Left lung (tissue), 14 donors: Measurements from ENCODE around the gene TAF11L11. TPM values are rescaled to one million over a fixed set of nuclear protein-coding genes. Genes with fewer than 3 reads are reported as not detected.
"Not testable (repeated sequence)": the region's sequence is repeated elsewhere in the genome, so short reads cannot be mapped to it uniquely, and the experiment has no call there.

Source experiments
- ATAC-seq: fragments of 200-7000 bp; cut with Tn5 transposase; one replicate; pipeline ENCODE4 v1.9.1; 2020; ENCODE audit warnings: moderate library complexity
- DNase-seq, 4 donors: peaks; one replicate each; pipeline ENCODE4 v3.0.0-alpha.2; 2013 to 2020
- H3K27ac ChIP-seq, 2 donors: fragments of 200-600 bp; sonication (generic) in 1 of 2; one replicate each; pipeline versions ENCODE4 v1.5.0 to v1.8.0; 2020 to 2021
- H3K27me3 ChIP-seq, 2 donors: fragments of 200-600 bp; sonication (generic) in 1 of 2; one replicate each; pipeline versions ENCODE4 v1.5.0 to v1.8.0; 2020 to 2021
- H3K36me3 ChIP-seq, 2 donors: fragments of 200-600 bp; sonication (generic) in 1 of 2; one replicate each; pipeline versions ENCODE4 v1.5.0 to v1.8.0; 2020 to 2021
- H3K4me1 ChIP-seq, 2 donors: fragments of 200-600 bp; one replicate each; pipeline ENCODE4 v1.8.0; 2021
- H3K4me3 ChIP-seq, 2 donors: fragments of 200-600 bp; sonication (generic) in 1 of 2; one replicate each; pipeline versions ENCODE4 v1.5.0 to v1.8.0; 2020 to 2021; ENCODE audit warnings: mild to moderate bottlenecking in 1 of 2
- H3K9me3 ChIP-seq, 2 donors: fragments of 200-600 bp; sonication (generic) in 1 of 2; one replicate each; pipeline versions ENCODE4 v1.5.0 to v1.8.0; 2020 to 2021
- intact Hi-C, 2 donors: fragments of 100-400 bp; cut with DNase I; formaldehyde crosslinking; loops; one replicate each; pipeline versions ENCODE4 v1.11.2 to v1.14.2; 2022
- long read RNA-seq, 12 donors: library from polyadenylated mRNA in 2 of 12; unstranded in 2 of 12; transcript quantifications; one replicate each; pipeline ENCODE4 v2.0.0 and lab custom pipeline, GENCODE V29; 2019 to 2026
- polyA plus RNA-seq, 6 donors: library from polyadenylated mRNA; unstranded; fragments of 120-200 nt; gene quantifications; one replicate each; pipeline ENCODE4 v1.2.1, GENCODE V29; 2013; ENCODE audit not compliant: insufficient read length in 6 of 6
- total RNA-seq, 2 donors: library from RNA; stranded (reverse); fragmentation: NEBNext Ultra II Directional; extraction: Animal tissue kit (Norgen Biotek cat#: 25700); gene quantifications; one replicate each; pipeline ENCODE4 v1.2.1, GENCODE V29; 2021
- TF ChIP-seq, protein P1 (sequence below), 2 donors: fragments of 200-600 bp; sonication (generic) in 1 of 2; IDR thresholded peaks; one replicate each; pipeline versions ENCODE4 v1.5.0 to v1.8.0; 2021; ENCODE audit warnings: antibody characterized with exemption in 2 of 2
- donor health status: DM: no; HTN: yes; CAD: no.
- donor health status: DM: no; HTN: no; CAD: no.

Gene TAF11L11
- total RNA-seq = not detected
- polyA plus RNA-seq = not detected
- long read RNA-seq, donor 1 = 0 reads
- long read RNA-seq, donor 2 = 0 reads
- long read RNA-seq, donor 3 = 0 reads
- long read RNA-seq, donor 4 = 0 reads
- long read RNA-seq, donor 5 = 0 reads
- long read RNA-seq, donor 6 = 0 reads
- long read RNA-seq, donor 7 = 0 reads
- long read RNA-seq, donor 8 = 0 reads
- long read RNA-seq, donor 9 = 0 reads
- long read RNA-seq, donor 10 = 0 reads
- long read RNA-seq, donor 11 = 0 reads
- long read RNA-seq, donor 12 = 0 reads

- H3K4me1 ChIP-seq, DNase-seq, intact Hi-C loops, H3K27ac ChIP-seq, H3K9me3 ChIP-seq, ATAC-seq, H3K36me3 ChIP-seq, H3K4me3 ChIP-seq, H3K27me3 ChIP-seq: not testable (repeated sequence)
Measured at GRCh38 chr5:17603880-17604279, at the start of gene TAF11L11. TSS of gene TAF11L11 (plus strand) at chr5:17604183.

DNA sequence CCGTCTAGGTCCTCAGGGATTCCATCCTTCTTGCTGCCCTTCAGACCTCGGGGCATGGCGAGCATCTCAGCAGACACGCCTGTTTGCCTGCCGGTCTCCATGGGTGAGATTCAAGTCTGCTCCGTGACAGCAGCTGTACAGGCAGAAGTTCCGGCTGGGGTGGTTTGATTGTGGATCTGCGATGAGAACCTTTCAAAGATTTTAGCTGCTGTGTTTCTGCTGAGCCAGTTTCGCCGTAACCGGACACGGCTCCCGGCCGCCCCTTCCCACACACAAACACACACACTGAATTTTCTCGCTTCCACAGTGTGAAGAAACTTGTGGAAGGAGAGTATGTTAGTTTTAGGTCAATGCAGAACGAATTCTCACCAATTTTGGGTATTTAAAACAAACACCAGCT lies 18.3 kb upstream of the TAF11L11 start, which contains the start of gene TAF11L7:
Gene TAF11L7, minus strand, starts transcription at position 101 of the 400 bp plus-strand sequence.
- DNase-seq, H3K9me3 ChIP-seq, H3K27me3 ChIP-seq, H3K27ac ChIP-seq, ATAC-seq, intact Hi-C loops, H3K4me3 ChIP-seq, H3K36me3 ChIP-seq, H3K4me1 ChIP-seq: not testable (repeated sequence)

DNA sequence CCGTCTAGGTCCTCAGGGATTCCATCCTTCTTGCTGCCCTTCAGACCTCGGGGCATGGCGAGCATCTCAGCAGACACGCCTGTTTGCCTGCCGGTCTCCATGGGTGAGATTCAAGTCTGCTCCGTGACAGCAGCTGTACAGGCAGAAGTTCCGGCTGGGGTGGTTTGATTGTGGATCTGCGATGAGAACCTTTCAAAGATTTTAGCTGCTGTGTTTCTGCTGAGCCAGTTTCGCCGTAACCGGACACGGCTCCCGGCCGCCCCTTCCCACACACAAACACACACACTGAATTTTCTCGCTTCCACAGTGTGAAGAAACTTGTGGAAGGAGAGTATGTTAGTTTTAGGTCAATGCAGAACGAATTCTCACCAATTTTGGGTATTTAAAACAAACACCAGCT lies 13.1 kb upstream of the TAF11L11 start, which contains the start of gene TAF11L8:
Gene TAF11L8, minus strand, starts transcription at position 101 of the 400 bp plus-strand sequence.
- H3K9me3 ChIP-seq, H3K27ac ChIP-seq, H3K4me3 ChIP-seq, DNase-seq, H3K4me1 ChIP-seq, intact Hi-C loops, H3K36me3 ChIP-seq, H3K27me3 ChIP-seq, ATAC-seq: not testable (repeated sequence)

DNA sequence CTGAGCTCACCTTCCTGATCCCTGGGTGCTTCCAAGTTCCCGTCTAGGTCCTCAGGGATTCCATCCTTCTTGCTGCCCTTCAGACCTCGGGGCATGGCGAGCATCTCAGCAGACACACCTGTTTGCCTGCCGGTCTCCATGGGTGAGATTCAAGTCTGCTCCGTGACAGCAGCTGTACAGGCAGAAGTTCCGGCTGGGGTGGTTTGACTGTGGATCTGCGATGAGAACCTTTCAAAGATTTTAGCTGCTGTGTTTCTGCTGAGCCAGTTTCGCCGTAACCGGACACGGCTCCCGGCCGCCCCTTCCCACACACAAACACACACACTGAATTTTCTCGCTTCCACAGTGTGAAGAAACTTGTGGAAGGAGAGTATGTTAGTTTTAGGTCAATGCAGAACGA lies 9.7 kb upstream of the TAF11L11 start, which contains the start of gene TAF11L9:
Gene TAF11L9, minus strand, starts transcription at position 140 of the 400 bp plus-strand sequence.
- H3K27ac ChIP-seq, ATAC-seq, H3K36me3 ChIP-seq, H3K9me3 ChIP-seq, H3K27me3 ChIP-seq, intact Hi-C loops, H3K4me1 ChIP-seq, H3K4me3 ChIP-seq: not testable (repeated sequence)
- DNase-seq = peak in 1 of 4 donors; percentile 47

DNA sequence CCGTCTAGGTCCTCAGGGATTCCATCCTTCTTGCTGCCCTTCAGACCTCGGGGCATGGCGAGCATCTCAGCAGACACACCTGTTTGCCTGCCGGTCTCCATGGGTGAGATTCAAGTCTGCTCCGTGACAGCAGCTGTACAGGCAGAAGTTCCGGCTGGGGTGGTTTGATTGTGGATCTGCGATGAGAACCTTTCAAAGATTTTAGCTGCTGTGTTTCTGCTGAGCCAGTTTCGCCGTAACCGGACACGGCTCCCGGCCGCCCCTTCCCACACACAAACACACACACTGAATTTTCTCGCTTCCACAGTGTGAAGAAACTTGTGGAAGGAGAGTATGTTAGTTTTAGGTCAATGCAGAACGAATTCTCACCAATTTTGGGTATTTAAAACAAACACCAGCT lies 6.3 kb upstream of the TAF11L11 start, which contains the start of gene TAF11L10:
Gene TAF11L10, minus strand, starts transcription at position 101 of the 400 bp plus-strand sequence.
- H3K36me3 ChIP-seq, H3K27me3 ChIP-seq, H3K4me1 ChIP-seq, ATAC-seq, intact Hi-C loops, DNase-seq, H3K27ac ChIP-seq, H3K9me3 ChIP-seq, H3K4me3 ChIP-seq: not testable (repeated sequence)

DNA sequence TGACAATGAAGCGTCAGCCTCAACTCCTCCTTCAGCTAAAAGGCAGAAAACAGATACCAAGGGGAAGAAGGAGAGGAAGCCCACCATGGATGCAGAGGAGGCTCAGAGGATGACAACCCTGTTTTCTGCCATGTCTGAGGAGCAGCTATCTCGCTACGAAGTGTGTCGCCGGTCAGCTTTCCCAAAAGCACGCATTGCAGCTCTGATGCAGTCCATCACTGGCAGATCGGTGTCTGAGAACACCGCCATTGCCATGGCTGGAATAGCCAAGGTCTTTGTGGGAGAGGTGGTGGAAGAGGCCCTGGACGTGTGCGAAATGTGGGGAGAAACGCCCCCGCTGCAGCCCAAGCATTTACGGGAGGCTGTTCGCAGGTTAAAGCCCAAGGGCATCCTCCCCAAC lies 968 bp downstream of the TAF11L11 start:
- Histone ChIP-seq H3K36me3 (no peaks in the 10 kb centered on the region), H3K27me3 (no peaks in the 10 kb centered on the region), H3K27ac (no peak overlapping the region), H3K4me3 (no peak overlapping the region), H3K9me3 (no peaks in the 10 kb centered on the region), H3K4me1 (no peaks in the 10 kb centered on the region)
- DNase-seq = no peak
- intact Hi-C loops = no loop called here
- ATAC-seq = no peak
- TF ChIP-seq, protein P1, sequence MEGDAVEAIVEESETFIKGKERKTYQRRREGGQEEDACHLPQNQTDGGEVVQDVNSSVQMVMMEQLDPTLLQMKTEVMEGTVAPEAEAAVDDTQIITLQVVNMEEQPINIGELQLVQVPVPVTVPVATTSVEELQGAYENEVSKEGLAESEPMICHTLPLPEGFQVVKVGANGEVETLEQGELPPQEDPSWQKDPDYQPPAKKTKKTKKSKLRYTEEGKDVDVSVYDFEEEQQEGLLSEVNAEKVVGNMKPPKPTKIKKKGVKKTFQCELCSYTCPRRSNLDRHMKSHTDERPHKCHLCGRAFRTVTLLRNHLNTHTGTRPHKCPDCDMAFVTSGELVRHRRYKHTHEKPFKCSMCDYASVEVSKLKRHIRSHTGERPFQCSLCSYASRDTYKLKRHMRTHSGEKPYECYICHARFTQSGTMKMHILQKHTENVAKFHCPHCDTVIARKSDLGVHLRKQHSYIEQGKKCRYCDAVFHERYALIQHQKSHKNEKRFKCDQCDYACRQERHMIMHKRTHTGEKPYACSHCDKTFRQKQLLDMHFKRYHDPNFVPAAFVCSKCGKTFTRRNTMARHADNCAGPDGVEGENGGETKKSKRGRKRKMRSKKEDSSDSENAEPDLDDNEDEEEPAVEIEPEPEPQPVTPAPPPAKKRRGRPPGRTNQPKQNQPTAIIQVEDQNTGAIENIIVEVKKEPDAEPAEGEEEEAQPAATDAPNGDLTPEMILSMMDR (IDR thresholded peaks at IDR 0.05) = no peak

GRCh38 chr5:17607461-17607860 lies 3.5 kb downstream of the TAF11L11 start:
- intact Hi-C loops, H3K9me3 ChIP-seq, H3K27ac ChIP-seq, DNase-seq, H3K4me3 ChIP-seq, H3K27me3 ChIP-seq, H3K36me3 ChIP-seq, ATAC-seq, H3K4me1 ChIP-seq: not testable (repeated sequence)

DNA sequence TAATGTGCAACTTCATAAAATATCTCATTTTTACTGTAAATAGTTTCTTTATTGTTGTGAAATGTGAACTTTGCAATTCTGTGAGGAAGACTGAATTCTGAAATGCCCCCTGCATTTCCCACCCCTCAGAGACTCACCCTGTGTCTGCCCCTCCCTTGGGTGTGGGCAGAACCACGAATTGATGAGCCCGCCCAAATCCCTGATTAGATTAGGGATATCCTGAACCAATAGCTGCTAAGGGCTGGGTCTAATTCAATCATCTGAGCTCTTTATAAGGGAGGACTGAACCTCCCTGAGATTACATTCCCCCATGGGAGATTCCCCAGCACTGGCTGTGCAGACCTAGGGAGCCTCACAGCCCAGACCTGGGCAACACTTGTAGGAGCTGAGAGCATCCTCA lies 6.1 kb downstream of the TAF11L11 start, which contains the start of gene TAF11L12:
Gene TAF11L12, plus strand, starts transcription at position 301 of the 400 bp plus-strand sequence.
- H3K4me1 ChIP-seq, DNase-seq, H3K27me3 ChIP-seq, H3K27ac ChIP-seq, H3K9me3 ChIP-seq, intact Hi-C loops, ATAC-seq, H3K36me3 ChIP-seq, H3K4me3 ChIP-seq: not testable (repeated sequence)
